H1 (cell line): ENCODE results near the gene FOXD2. TPM values are rescaled to one million over a fixed set of nuclear protein-coding genes. Genes with fewer than 3 reads are reported as not detected.

Experiments used
- CTCF ChIA-PET: fragments of 300-600 bp; sonication (Branson Sonifier 250); formaldehyde crosslinking; loops from one replicate; lab custom pipeline; 2021; ENCODE audit not compliant: partially characterized antibody; lab: Charles Lee
- POLR2A ChIA-PET: fragments of 300-600 bp; sonication (Branson Sonifier 250); formaldehyde crosslinking; loops from one replicate; lab custom pipeline; 2021; ENCODE audit warnings: inconsistent platforms; ENCODE audit not compliant: partially characterized antibody; lab: Charles Lee
- DNase-seq, 2 experiments: peaks; one replicate each; pipeline versions ENCODE4 v3.0.0 to v3.0.0-alpha.2; 2010 to 2022; ENCODE audit warnings: low spot score in 2 of 2, low read depth in 1 of 2, mixed read lengths in 1 of 2
- FAIRE-seq: peaks from 2 replicates; lab custom pipeline; 2011; peaks lifted over from hg19 to GRCh38; lab: Jason Lieb, UNC
- H2AFZ ChIP-seq: 2 replicates; pipeline ENCODE4 v1.8.1; 2012; ENCODE audit warnings: low read length, inconsistent platforms
- H2AK5ac ChIP-seq: 2 replicates; pipeline ENCODE4 v1.6.1; 2013; ENCODE audit warnings: low read depth, low read length
- H2BK120ac ChIP-seq: replicated peaks from 2 replicates; pipeline ENCODE3; 2013; ENCODE audit warnings: low read depth, low read length, inconsistent platforms
- H2BK12ac ChIP-seq: 2 replicates; pipeline ENCODE4 v1.6.1; 2013; ENCODE audit warnings: low read depth, low read length
- H2BK15ac ChIP-seq: 2 replicates; pipeline ENCODE4 v1.6.1; 2013; ENCODE audit warnings: low read length
- H2BK20ac ChIP-seq: 2 replicates; pipeline ENCODE4 v1.6.1; 2013; ENCODE audit warnings: low read length
- H2BK5ac ChIP-seq: 2 replicates; pipeline ENCODE4 v1.6.1; 2013; ENCODE audit warnings: low read depth, low read length
- H3K14ac ChIP-seq: 2 replicates; pipeline ENCODE4 v1.6.1; 2013; ENCODE audit warnings: inconsistent platforms; ENCODE audit not compliant: insufficient read length
- H3K18ac ChIP-seq: 2 replicates; pipeline ENCODE4 v1.6.1; 2013; ENCODE audit warnings: low read length; ENCODE audit errors: extremely low read depth
- H3K23ac ChIP-seq: 2 replicates; pipeline ENCODE4 v1.6.1; 2013; ENCODE audit warnings: inconsistent platforms; ENCODE audit not compliant: insufficient read length
- H3K23me2 ChIP-seq: 2 replicates; pipeline ENCODE4 v1.6.1; 2013; ENCODE audit warnings: low read depth, low read length
- H3K27ac ChIP-seq: 2 replicates; pipeline ENCODE4 v1.6.1; 2011; ENCODE audit warnings: low read depth, low read length, inconsistent platforms
- H3K27me3 ChIP-seq, 4 experiments: replicated peaks in 1 of 4; 1 replicate in 1 of 4; 2 replicates in 3 of 4; pipeline versions ENCODE4 v1.6.1 to v1.8.1; 2011 to 2013; ENCODE audit warnings: low read length in 3 of 4, mild to moderate bottlenecking in 3 of 4, inconsistent platforms in 2 of 4, mixed read lengths in 2 of 4, moderate library complexity in 1 of 4; ENCODE audit not compliant: control insufficient read depth in 3 of 4, insufficient read depth in 3 of 4; ENCODE audit errors: extremely low read depth in 1 of 4
- H3K36me3 ChIP-seq, 4 experiments: 2 replicates each; pipeline versions ENCODE4 v1.6.1 to v1.8.1; 2011 to 2013; ENCODE audit warnings: mild to moderate bottlenecking in 4 of 4, low read length in 3 of 4, moderate library complexity in 2 of 4, control low read depth in 1 of 4, inconsistent platforms in 1 of 4; ENCODE audit not compliant: insufficient read depth in 4 of 4, control insufficient read depth in 2 of 4
- H3K4ac ChIP-seq: replicated peaks from 2 replicates; pipeline ENCODE3; 2013; ENCODE audit warnings: low read length, low read depth, mixed read lengths, inconsistent platforms; ENCODE audit not compliant: insufficient read length
- H3K4me1 ChIP-seq, 4 experiments: replicated peaks in 1 of 4; 1 replicate in 1 of 4; 2 replicates in 3 of 4; pipeline versions ENCODE4 v1.6.1 to v1.8.1; 2011 to 2013; ENCODE audit warnings: low read length in 3 of 4, inconsistent platforms in 2 of 4, mixed read lengths in 1 of 4; ENCODE audit not compliant: insufficient read depth in 4 of 4, control insufficient read depth in 3 of 4
- H3K4me2 ChIP-seq, 2 experiments: 2 replicates each; pipeline versions ENCODE4 v1.6.1 to v1.8.1; 2011 to 2013; ENCODE audit warnings: low read depth in 2 of 2, low read length in 2 of 2, control low read depth in 1 of 2, inconsistent platforms in 1 of 2, mild to moderate bottlenecking in 1 of 2; ENCODE audit not compliant: insufficient read depth in 1 of 2
- H3K4me3 ChIP-seq, 4 experiments: fragments of 200-600, 300-600 bp in 1 of 4; sonication (generic), shearing (Covaris generic), sonication (Bioruptor Twin) in 1 of 4; 2 replicates each; pipeline versions ENCODE4 v1.5.1 to v1.8.1; 2011 to 2016; ENCODE audit warnings: low read length in 4 of 4, low read depth in 3 of 4, control low read depth in 2 of 4, inconsistent platforms in 2 of 4, mild to moderate bottlenecking in 2 of 4, mixed read lengths in 1 of 4, moderate library complexity in 1 of 4; ENCODE audit not compliant: insufficient read depth in 2 of 4; ENCODE audit errors: extremely low read depth in 1 of 4
- H3K56ac ChIP-seq: replicated peaks from 2 replicates; pipeline ENCODE3; 2013; ENCODE audit warnings: low read depth, mild to moderate bottlenecking, mixed read lengths, low read length, inconsistent platforms; ENCODE audit not compliant: insufficient read length
- H3K79me1 ChIP-seq: 2 replicates; pipeline ENCODE4 v1.6.1; 2013; ENCODE audit warnings: low read depth, low read length, control low read depth
- H3K79me2 ChIP-seq, 2 experiments: 2 replicates each; pipeline versions ENCODE4 v1.6.1 to v1.8.1; 2012 to 2013; ENCODE audit warnings: low read length in 2 of 2, mild to moderate bottlenecking in 2 of 2, inconsistent platforms in 1 of 2; ENCODE audit not compliant: insufficient read depth in 2 of 2, control insufficient read depth in 1 of 2
- H3K9ac ChIP-seq, 4 experiments: replicated peaks in 1 of 4; 1 replicate in 1 of 4; 2 replicates in 3 of 4; pipeline versions ENCODE4 v1.6.1 to v1.8.1; 2011 to 2013; ENCODE audit warnings: low read depth in 3 of 4, low read length in 3 of 4, control low read depth in 2 of 4, mild to moderate bottlenecking in 2 of 4, moderate library complexity in 2 of 4, inconsistent platforms in 1 of 4; ENCODE audit errors: extremely low read depth in 1 of 4
- H3K9me3 ChIP-seq, 2 experiments: 2 replicates each; pipeline versions ENCODE4 v1.6.1 to v1.8.1; 2012 to 2013; ENCODE audit warnings: mild to moderate bottlenecking in 2 of 2, moderate library complexity in 2 of 2, control low read depth in 1 of 2, inconsistent platforms in 1 of 2, low read depth in 1 of 2, low read length in 1 of 2, mixed read lengths in 1 of 2; ENCODE audit not compliant: insufficient read depth in 2 of 2
- H4K20me1 ChIP-seq, 2 experiments: replicated peaks in 1 of 2; 2 replicates each; pipeline versions ENCODE3 to v1.8.1; 2011 to 2013; ENCODE audit warnings: inconsistent platforms in 2 of 2, low read length in 2 of 2, mild to moderate bottlenecking in 1 of 2; ENCODE audit not compliant: insufficient read depth in 2 of 2, control insufficient read depth in 1 of 2
- H4K5ac ChIP-seq: 2 replicates; pipeline ENCODE4 v1.6.1; 2013; ENCODE audit warnings: low read length, low read depth, mixed read lengths, inconsistent platforms; ENCODE audit not compliant: insufficient read length
- H4K8ac ChIP-seq: 2 replicates; pipeline ENCODE4 v1.8.0; 2013; ENCODE audit warnings: mild to moderate bottlenecking, moderate library complexity, low read length, inconsistent platforms; ENCODE audit not compliant: insufficient read depth; ENCODE audit errors: extremely low read depth
- H4K91ac ChIP-seq: replicated peaks from 2 replicates; pipeline ENCODE3; 2013; ENCODE audit warnings: low read length, mixed read lengths, inconsistent platforms; ENCODE audit not compliant: insufficient read length
- ASH2L ChIP-seq: fragments of 200-600, 300-600 bp; sonication (generic); IDR thresholded peaks from one replicate; pipeline ENCODE4 v1.7.1; 2017; ENCODE audit warnings: low read length
- CHD1 ChIP-seq: IDR thresholded peaks from 2 replicates; pipeline ENCODE4 v1.6.1; 2012; ENCODE audit warnings: low read depth, low read length, improper control_type of control experiment
- CTCF ChIP-seq, 3 experiments: IDR thresholded peaks; 1 replicate in 2 of 3; 2 replicates in 1 of 3; pipeline versions ENCODE4 v1.5.1 to v1.6.1; 2011; ENCODE audit warnings: low read length in 3 of 3, mild to moderate bottlenecking in 3 of 3, inconsistent platforms in 2 of 3, low read depth in 1 of 3, moderate library complexity in 1 of 3; ENCODE audit not compliant: insufficient read depth in 1 of 3; ENCODE audit errors: control extremely low read depth in 1 of 3
- GTF2F1 ChIP-seq: IDR thresholded peaks from 2 replicates; pipeline ENCODE4 v1.6.1; 2012; ENCODE audit warnings: low read depth, low read length, improper control_type of control experiment, borderline replicate concordance
- PHF8 ChIP-seq: fragments of 200-600 bp; sonication (generic); conservative IDR thresholded peaks from 2 replicates; pipeline ENCODE4 v1.7.1; 2012; ENCODE audit warnings: low read depth, mild to moderate bottlenecking, inconsistent platforms, low read length, moderate library complexity
- TCF12 ChIP-seq: IDR thresholded peaks from 2 replicates; pipeline ENCODE4 v1.6.1; 2011; ENCODE audit warnings: low read depth, mild to moderate bottlenecking, low read length
- WGBS, 2 experiments: shearing (Covaris generic) in 1 of 2; methylation state at CpG; one replicate each; pipeline versions ENCODE4 v1.1.6 to v1.1.7; 2013 to 2015; ENCODE audit warnings: low lambda C conversion rate in 2 of 2, mixed read lengths in 2 of 2, inconsistent platforms in 1 of 2, low coverage in 1 of 2, missing lambda C conversion rate in 1 of 2; ENCODE audit not compliant: insufficient replicate concordance in 2 of 2, insufficient coverage in 1 of 2, insufficient read length in 1 of 2; ENCODE audit errors: extremely low coverage in 1 of 2, missing lambda C conversion rate in 1 of 2; 5-methylcytosine and 5-hydroxymethylcytosine counted together
- polyA plus RNA-seq, 7 experiments: library from polyadenylated mRNA; depleted of rRNA in 3 of 7; stranded (reverse) in 5 of 7; unstranded in 2 of 7; fragments of >200 nt in 5 of 7; fragments of 200-250 nt in 2 of 7; gene quantifications; 1 replicate in 5 of 7; 2 replicates in 1 of 7; 4 replicates in 1 of 7; pipeline versions ENCODE4 v1.2.1 to v1.2.3, GENCODE V29; 2011 to 2013; ENCODE audit warnings: missing spikeins in 2 of 7, mixed read lengths in 2 of 7
- total RNA-seq: library from RNA; stranded (reverse); fragmentation: NEBNext Ultra II Directional; extraction: Animal tissue kit (Norgen Biotek cat#: 25700); gene quantifications from 2 replicates; pipeline ENCODE4 v1.2.1, GENCODE V29; 2021

FOXD2 gene
- total and polyA plus RNA-seq, 2 of the 8 experiments (the other 6 are each of a cell fraction or from before 2014, with no cell fraction given): not detected

GRCh38 chr1:47483651-47484050 lies 45.8 kb downstream of the FOXD2 start:
- Histone ChIP-seq H3K36me3 (no peaks in the 10 kb centered on the region), H3K4ac (no peak overlapping the region), H4K5ac (no peak overlapping the region), H2AK5ac (no peak overlapping the region), H2BK12ac (no peak overlapping the region), H3K14ac (no peak overlapping the region), H3K56ac (no peak overlapping the region), H2BK15ac (no peak overlapping the region), H3K4me2 (no peak overlapping the region), H3K18ac (no peak overlapping the region), H2BK5ac (no peak overlapping the region), H3K79me2 (no peaks in the 10 kb centered on the region), H3K4me1 (no peaks in the 10 kb centered on the region), H4K20me1 (peaks cover 0 to 2% of the 10 kb centered on the region in 2 experiments), H4K8ac (no peak overlapping the region), H3K27ac (no peak overlapping the region), H3K23ac (no peak overlapping the region), H2BK20ac (no peak overlapping the region), H3K4me3 (no peak overlapping the region), H2BK120ac (no peak overlapping the region), H3K9me3 (no peaks in the 10 kb centered on the region), H3K27me3 (peaks cover 0 to 4% (median 0%) of the 10 kb centered on the region in 4 experiments; a peak in 1 of 7 replicates), H3K23me2 (no peaks in the 10 kb centered on the region; the same call in 1 of the 2 replicates), H4K91ac (no peak overlapping the region), H3K79me1 (no peaks in the 10 kb centered on the region), H3K9ac (no peak overlapping the region), H2AFZ (no peak overlapping the region)
- CTCF ChIA-PET: interaction anchor here (1.1 to 1.5 kb wide), 4 partner anchors 8 to 228 kb away, joined by 3 to 6 read pairs (median 5); partner anchors contain the start of gene FOXD2
- DNase-seq (no peak), FAIRE-seq (no peak)
- POLR2A ChIA-PET: no interaction called here
- 78% methylated on average over 5 of the region's 5 CpGs; no CpG with 5 or more reads in 1 of the 2 experiments for WGBS, 2 experiments
- TF ChIP-seq ASH2L: no peak
- no peak for TF ChIP-seq GTF2F1
- TF ChIP-seq CTCF (IDR thresholded peaks at IDR 0.05; ENCODE audit: control extremely low read depth in 1 of 3, insufficient read depth in 1 of 3, low read depth in 1 of 3, low read length in 3 of 3): no peak
- no peak for TF ChIP-seq CHD1
- TF ChIP-seq TCF12: no peak
- no peak for TF ChIP-seq PHF8
